ENCODE data around the gene CHST8.

Gene CHST8

DNA sequence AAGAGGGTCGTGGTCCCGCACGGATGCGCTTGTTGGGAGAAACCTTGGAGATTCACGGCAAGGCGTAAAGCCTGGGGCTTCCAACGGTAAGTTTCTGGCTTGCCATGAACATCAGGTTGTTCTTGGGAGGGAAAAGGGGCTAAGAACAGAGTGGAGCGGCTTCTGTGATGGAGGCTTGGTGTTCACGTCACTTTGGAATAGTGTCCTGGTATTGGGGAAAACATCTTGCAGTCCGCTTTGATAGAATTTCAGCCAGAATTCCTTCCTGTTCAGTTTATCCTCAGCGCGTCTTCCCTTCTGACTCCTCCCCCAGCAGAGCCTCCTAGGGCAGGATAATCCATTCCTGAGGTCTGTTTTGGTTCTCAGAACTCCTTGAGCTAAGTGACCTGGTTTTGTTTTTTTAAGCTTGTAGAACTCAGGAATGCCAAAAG is 176.9 kb downstream of the CHST8 start:
- Mint-ChIP-seq H3K27me3 (peaks cover 23 to 32% of the 10 kb centered on the region in 2 donors), H3K4me3 (no peak overlapping the region), H3K36me3 (ENCODE audit: insufficient read depth) (peaks cover 10% of the 10 kb centered on the region), H3K9me3 (no peaks in the 10 kb centered on the region), H3K4me1 (ENCODE audit: low read depth in 2 of 2) (peaks cover 0 to 3% of the 10 kb centered on the region in 2 donors), H3K27ac (no peak overlapping the region)
- DNase-seq: no peak
- no peak for ATAC-seq (replicated peaks)

GRCh38 chr19:33799476-33799875 is 177.7 kb downstream of the CHST8 start:
- H3K4me3 Mint-ChIP-seq: no peak overlapping the region
- no peak for ATAC-seq (replicated peaks)
- DNase-seq: no peak
- peaks cover 0 to 3% of the 10 kb centered on the region in 2 donors for H3K4me1 Mint-ChIP-seq (ENCODE audit: low read depth in 2 of 2)
- no peaks in the 10 kb centered on the region for H3K9me3 Mint-ChIP-seq
- peaks cover 12% of the 10 kb centered on the region for H3K36me3 Mint-ChIP-seq (ENCODE audit: insufficient read depth)
- peaks cover 22 to 31% of the 10 kb centered on the region in 2 donors for H3K27me3 Mint-ChIP-seq
- no peak overlapping the region for H3K27ac Mint-ChIP-seq

DNA sequence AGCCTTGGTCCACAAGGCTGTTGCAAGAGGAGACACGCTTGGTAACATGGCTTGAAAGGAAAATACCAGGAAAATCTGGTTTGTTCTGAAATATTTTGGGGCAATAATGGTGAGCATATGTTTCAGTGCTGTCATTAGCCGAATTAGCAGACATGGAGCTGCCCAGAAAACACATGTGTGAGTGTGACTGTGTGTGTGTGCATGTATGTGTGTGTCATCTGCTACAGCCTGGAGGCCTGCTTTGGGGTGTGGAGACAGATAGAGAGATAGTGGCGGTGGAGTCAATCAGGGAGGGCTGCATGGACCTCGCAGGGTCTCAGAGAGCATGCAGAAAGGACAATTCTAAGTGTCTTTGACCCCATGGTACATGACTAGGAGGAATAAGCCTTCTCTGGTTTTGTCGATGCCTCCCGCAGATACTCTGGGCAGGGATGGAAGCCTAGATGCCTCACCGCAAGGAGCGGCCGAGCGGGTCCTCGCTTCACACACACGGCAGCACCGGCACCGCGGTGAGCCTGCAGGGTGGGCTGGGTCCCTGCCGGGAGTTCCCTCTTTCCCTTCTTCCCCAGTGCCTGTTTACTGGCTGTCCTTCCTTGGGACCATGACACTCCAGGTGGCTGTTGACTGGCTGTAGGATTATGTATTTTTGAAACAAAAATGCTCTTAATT is 178.4 kb downstream of the CHST8 start:
- no peak for DNase-seq
- ATAC-seq (replicated peaks): no peak
- Mint-ChIP-seq H3K27me3 (peaks cover 18 to 31% of the 10 kb centered on the region in 2 donors), H3K4me3 (no peak overlapping the region), H3K9me3 (no peaks in the 10 kb centered on the region), H3K36me3 (ENCODE audit: insufficient read depth) (peaks cover 7% of the 10 kb centered on the region), H3K27ac (no peak overlapping the region), H3K4me1 (ENCODE audit: low read depth in 2 of 2) (peaks cover 0 to 2% of the 10 kb centered on the region in 2 donors)

GRCh38 chr19:33801411-33801810 is 179.7 kb downstream of the CHST8 start:
- no peak overlapping the region for H3K4me3 Mint-ChIP-seq
- no peaks in the 10 kb centered on the region for H3K9me3 Mint-ChIP-seq
- peaks cover 7% of the 10 kb centered on the region for H3K36me3 Mint-ChIP-seq (ENCODE audit: insufficient read depth)
- ATAC-seq (replicated peaks) (no peak), DNase-seq (no peak)
- H3K27me3 Mint-ChIP-seq: peaks cover 18 to 31% of the 10 kb centered on the region in 2 donors
- peak overlapping the region in 1 of 2 donors; percentile 35 for H3K27ac Mint-ChIP-seq
- peaks cover 0 to 8% of the 10 kb centered on the region in 2 donors for H3K4me1 Mint-ChIP-seq (ENCODE audit: low read depth in 2 of 2)

GRCh38 chr19:33802001-33802400 is 180.2 kb downstream of the CHST8 start:
- peaks cover 18 to 31% of the 10 kb centered on the region in 2 donors for H3K27me3 Mint-ChIP-seq
- ATAC-seq (replicated peaks) (no peak), DNase-seq (no peak)
- H3K27ac Mint-ChIP-seq: peak overlapping the region in 1 of 2 donors; percentile 35
- no peak overlapping the region for H3K4me3 Mint-ChIP-seq
- H3K36me3 Mint-ChIP-seq (ENCODE audit: insufficient read depth): peaks cover 7% of the 10 kb centered on the region
- peaks cover 0 to 11% of the 10 kb centered on the region in 2 donors for H3K4me1 Mint-ChIP-seq (ENCODE audit: low read depth in 2 of 2)
- H3K9me3 Mint-ChIP-seq: no peaks in the 10 kb centered on the region

- DNase-seq (no peak), ATAC-seq (replicated peaks) (no peak)
- H3K4me3 Mint-ChIP-seq: no peak overlapping the region
- peaks cover 0 to 11% of the 10 kb centered on the region in 2 donors for H3K4me1 Mint-ChIP-seq (ENCODE audit: low read depth in 2 of 2)
- H3K27me3 Mint-ChIP-seq: peaks cover 18 to 31% of the 10 kb centered on the region in 2 donors
- H3K9me3 Mint-ChIP-seq: no peaks in the 10 kb centered on the region
- H3K36me3 Mint-ChIP-seq (ENCODE audit: insufficient read depth): peaks cover 7% of the 10 kb centered on the region
- peak overlapping the region in 1 of 2 donors; percentile 35 for H3K27ac Mint-ChIP-seq
Measured at GRCh38 chr19:33802801-33803200, 181.0 kb downstream of the CHST8 start.

- Mint-ChIP-seq H3K27ac (peak overlapping the region in 1 of 2 donors; percentile 53), H3K36me3 (ENCODE audit: insufficient read depth) (peaks cover 7% of the 10 kb centered on the region), H3K4me3 (no peak overlapping the region), H3K27me3 (peaks cover 18 to 31% of the 10 kb centered on the region in 2 donors), H3K4me1 (ENCODE audit: low read depth in 2 of 2) (peaks cover 0 to 11% of the 10 kb centered on the region in 2 donors), H3K9me3 (no peaks in the 10 kb centered on the region)
- no peak for DNase-seq
- ATAC-seq (replicated peaks): no peak
Measured at GRCh38 chr19:33803383-33803782, 181.6 kb downstream of the CHST8 start.

DNA sequence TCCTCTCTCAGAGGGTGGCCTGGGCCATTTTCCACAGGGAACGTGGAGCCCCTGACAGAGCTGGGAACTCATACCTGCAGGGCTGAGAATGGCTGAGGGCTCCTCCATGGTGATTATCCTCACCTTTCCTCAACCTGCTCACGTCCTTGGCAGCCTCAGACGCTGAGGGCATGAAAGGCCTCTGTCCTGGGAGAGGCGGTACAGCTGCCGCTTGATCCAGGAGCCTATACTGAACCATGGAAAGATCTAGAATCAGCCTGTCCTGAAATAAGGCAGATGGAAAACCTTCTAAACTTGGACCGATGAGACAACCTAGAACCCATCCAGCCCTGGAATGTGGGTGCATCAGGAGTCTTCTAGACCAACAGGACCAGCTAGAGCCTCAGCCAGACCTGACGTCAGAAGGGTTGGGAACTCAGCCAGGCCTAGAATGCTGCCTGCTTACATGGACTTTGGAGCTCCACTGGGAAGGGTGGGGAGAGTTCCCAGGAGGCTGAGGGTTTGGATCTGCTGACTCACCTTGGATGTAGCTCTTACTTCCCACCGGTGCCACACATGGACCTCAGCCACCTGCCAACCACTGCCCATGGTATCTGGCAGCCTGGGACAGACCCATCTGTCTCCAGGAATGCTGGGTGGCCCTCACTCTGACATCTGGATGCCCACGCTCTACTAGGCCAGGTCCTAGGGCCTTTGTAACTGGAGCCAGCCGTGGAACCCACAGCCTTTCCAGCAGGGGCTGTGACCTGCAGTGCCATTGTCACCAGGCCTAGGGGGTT is 182.5 kb downstream of the CHST8 start:
- peaks cover 10 to 24% of the 10 kb centered on the region in 2 donors for H3K27me3 Mint-ChIP-seq
- H3K36me3 Mint-ChIP-seq (ENCODE audit: insufficient read depth): peaks cover 7% of the 10 kb centered on the region

GRCh38 chr19:33805313-33805712 is 183.6 kb downstream of the CHST8 start:
- Mint-ChIP-seq H3K9me3 (no peaks in the 10 kb centered on the region), H3K36me3 (ENCODE audit: insufficient read depth) (peaks cover 7% of the 10 kb centered on the region), H3K4me3 (no peak overlapping the region), H3K27me3 (peaks cover 6 to 14% of the 10 kb centered on the region in 2 donors), H3K27ac (no peak overlapping the region), H3K4me1 (ENCODE audit: low read depth in 2 of 2) (peaks cover 0 to 11% of the 10 kb centered on the region in 2 donors)
- DNase-seq (no peak), ATAC-seq (replicated peaks) (no peak)

More for the DNA sequence above, 182.5 kb downstream of the CHST8 start:
- Mint-ChIP-seq H3K27ac (no peak overlapping the region), H3K4me1 (ENCODE audit: low read depth in 2 of 2) (peaks cover 0 to 11% of the 10 kb centered on the region in 2 donors), H3K9me3 (no peaks in the 10 kb centered on the region), H3K4me3 (no peak overlapping the region)
- DNase-seq (no peak), ATAC-seq (replicated peaks) (no peak)

DNA sequence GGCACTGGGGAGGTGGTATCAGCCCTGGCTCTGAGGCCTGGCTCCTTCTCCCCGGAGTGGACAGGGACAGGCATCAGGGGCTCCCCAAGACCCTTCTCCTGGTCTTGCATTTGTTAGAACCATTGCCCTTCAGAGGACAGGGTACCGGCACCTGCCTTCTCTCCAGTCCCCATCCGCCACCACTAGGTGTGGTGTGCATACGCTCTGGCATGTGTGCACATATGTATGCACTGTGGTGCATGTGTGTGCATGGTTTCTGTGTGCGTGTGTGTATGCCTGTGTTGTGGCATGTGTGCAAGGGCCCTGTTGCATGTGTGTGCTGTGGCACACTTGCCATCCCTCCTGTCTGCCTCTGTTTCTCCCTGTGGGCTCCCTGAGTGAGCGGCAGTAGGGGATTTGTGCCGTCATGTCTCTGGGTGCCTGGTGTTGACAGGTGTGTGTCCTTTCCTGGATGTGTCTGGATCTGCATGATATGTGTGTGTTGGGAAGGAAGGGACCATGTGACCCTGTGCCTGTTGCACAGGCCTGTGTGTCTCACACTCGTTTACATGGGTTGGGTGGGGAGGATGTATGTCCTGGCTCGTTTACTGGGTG is 184.2 kb downstream of the CHST8 start:
- peaks cover 0 to 11% of the 10 kb centered on the region in 2 donors for H3K4me1 Mint-ChIP-seq (ENCODE audit: low read depth in 2 of 2)

DNA sequence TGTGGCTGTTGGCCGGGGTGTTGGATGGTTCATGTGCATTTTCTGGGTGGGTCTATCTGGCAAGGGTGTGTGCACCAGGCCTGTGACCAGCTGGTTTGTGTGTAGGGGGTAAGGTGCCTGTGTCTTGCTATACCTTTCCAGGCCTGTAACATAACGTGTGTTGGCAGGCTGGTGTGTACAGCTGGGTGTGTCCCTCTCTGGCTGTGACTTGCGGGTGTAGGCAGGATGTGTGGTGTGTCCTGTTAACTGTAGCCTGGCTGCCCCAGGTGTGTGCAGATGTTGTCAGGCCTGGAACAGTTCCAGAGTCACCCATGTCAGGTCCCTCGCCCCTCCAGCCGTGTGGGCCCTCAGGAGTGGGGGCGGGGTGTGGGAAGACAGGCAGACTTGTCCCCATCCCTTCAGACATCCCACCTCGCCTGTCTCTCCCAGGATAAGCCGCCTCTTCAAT is 184.7 kb downstream of the CHST8 start:
- H3K27me3 Mint-ChIP-seq: peaks cover 6 to 10% of the 10 kb centered on the region in 2 donors
- peaks cover 0 to 11% of the 10 kb centered on the region in 2 donors for H3K4me1 Mint-ChIP-seq (ENCODE audit: low read depth in 2 of 2)
- DNase-seq (no peak), ATAC-seq (replicated peaks) (peak; percentile 59)
- H3K36me3 Mint-ChIP-seq (ENCODE audit: insufficient read depth): peaks cover 7% of the 10 kb centered on the region
- no peaks in the 10 kb centered on the region for H3K9me3 Mint-ChIP-seq
- no peak overlapping the region for H3K27ac Mint-ChIP-seq
- peak overlapping the region in 1 of 2 donors; percentile 27 for H3K4me3 Mint-ChIP-seq

More for the DNA sequence above, 184.2 kb downstream of the CHST8 start:
- Mint-ChIP-seq H3K36me3 (ENCODE audit: insufficient read depth) (peaks cover 7% of the 10 kb centered on the region), H3K4me3 (peak overlapping the region in 1 of 2 donors; percentile 27), H3K27ac (no peak overlapping the region), H3K9me3 (no peaks in the 10 kb centered on the region), H3K27me3 (peaks cover 6 to 14% of the 10 kb centered on the region in 2 donors)
- ATAC-seq (replicated peaks) (no peak), DNase-seq (no peak)

DNA sequence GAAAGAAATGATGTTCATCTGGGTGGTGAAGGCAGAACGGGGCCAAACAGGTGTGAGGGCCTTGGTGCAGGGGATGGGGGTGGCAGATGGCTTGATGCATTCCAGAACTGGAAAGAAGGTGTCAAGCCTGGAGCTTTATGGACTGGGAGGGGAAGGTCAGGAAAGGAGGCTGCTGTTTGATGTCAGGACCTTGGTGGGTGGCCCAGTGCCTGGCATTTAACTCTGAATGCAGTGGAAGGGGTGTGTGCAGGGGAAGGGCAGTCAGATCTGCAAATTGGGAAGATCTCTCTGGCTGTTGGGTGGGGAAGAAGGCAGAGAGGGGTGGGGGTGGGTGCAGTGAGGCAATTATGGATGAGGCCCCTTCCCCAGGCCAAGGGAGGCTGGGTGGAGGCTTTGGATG is 186.6 kb downstream of the CHST8 start:
- H3K9me3 Mint-ChIP-seq: no peaks in the 10 kb centered on the region
- peaks cover 0 to 10% of the 10 kb centered on the region in 2 donors for H3K4me1 Mint-ChIP-seq (ENCODE audit: low read depth in 2 of 2)
- ATAC-seq (replicated peaks): no peak
- H3K4me3 Mint-ChIP-seq: no peak overlapping the region
- no peak overlapping the region for H3K27ac Mint-ChIP-seq
- no peak for DNase-seq
- H3K36me3 Mint-ChIP-seq (ENCODE audit: insufficient read depth): peaks cover 3% of the 10 kb centered on the region
- H3K27me3 Mint-ChIP-seq: no peaks in the 10 kb centered on the region

DNA sequence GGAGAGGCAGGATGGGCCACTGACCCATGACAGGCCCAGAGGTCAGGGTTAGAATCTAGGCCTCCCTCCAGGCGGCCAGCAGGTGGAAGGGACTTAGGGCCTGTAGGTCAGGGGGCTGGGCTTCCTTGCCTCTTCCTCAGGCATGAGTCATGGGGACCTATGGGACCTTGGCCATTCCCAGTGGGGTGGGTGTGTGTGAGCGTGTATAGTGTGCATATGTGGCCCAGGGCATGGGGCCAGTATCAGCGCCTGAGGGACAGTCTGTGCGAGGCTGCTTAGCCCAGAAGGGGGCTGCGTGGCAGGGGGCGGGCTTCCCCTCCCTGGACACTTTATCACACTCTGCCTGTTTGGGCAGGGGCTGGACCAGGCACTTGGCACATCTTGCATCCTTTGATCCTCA is 188.2 kb downstream of the CHST8 start:
- H3K27me3 Mint-ChIP-seq: no peaks in the 10 kb centered on the region
- no peak overlapping the region for H3K4me3 Mint-ChIP-seq
- H3K4me1 Mint-ChIP-seq (ENCODE audit: low read depth in 2 of 2): peaks cover 0 to 10% of the 10 kb centered on the region in 2 donors
- no peak for DNase-seq
- H3K27ac Mint-ChIP-seq: no peak overlapping the region
- no peaks in the 10 kb centered on the region for H3K36me3 Mint-ChIP-seq (ENCODE audit: insufficient read depth)
- H3K9me3 Mint-ChIP-seq: no peaks in the 10 kb centered on the region
- no peak for ATAC-seq (replicated peaks)
